Keratinocyte (primary cell): ENCODE data around the gene BTRC. TPM values are rescaled to one million over a fixed set of nuclear protein-coding genes. Genes with fewer than 3 reads are reported as not detected.

Source experiments
- DNase-seq: peaks from one replicate; pipeline ENCODE4 v3.0.0-alpha.2; 2011; ENCODE audit warnings: low read depth, missing footprints, low spot score
- FAIRE-seq: peaks from 2 replicates; lab custom pipeline; 2011; peaks lifted over from hg19 to GRCh38; lab: Jason Lieb, UNC
- H2AFZ ChIP-seq: 2 replicates; pipeline ENCODE4 v1.6.0; 2012; ENCODE audit warnings: low read length, control low read depth, inconsistent platforms; ENCODE audit not compliant: control insufficient read depth
- H3K27ac ChIP-seq: 2 replicates; pipeline ENCODE4 v1.5.1; 2011; ENCODE audit warnings: low read length; ENCODE audit not compliant: control insufficient read depth, insufficient read depth
- H3K27me3 ChIP-seq: 3 replicates; pipeline ENCODE4 v1.6.0; 2011; ENCODE audit warnings: low read length; ENCODE audit not compliant: control insufficient read depth, insufficient read depth; ENCODE audit errors: extremely low read depth
- H3K36me3 ChIP-seq, 2 experiments: 2 replicates in 1 of 2; 3 replicates in 1 of 2; pipeline ENCODE4 v1.5.1; 2011; ENCODE audit warnings: low read length in 2 of 2, mild to moderate bottlenecking in 1 of 2; ENCODE audit not compliant: control insufficient read depth in 2 of 2, insufficient read depth in 2 of 2; ENCODE audit errors: extremely low read depth in 1 of 2
- H3K4me1 ChIP-seq: 3 replicates; pipeline ENCODE4 v1.5.1; 2011; ENCODE audit warnings: low read length; ENCODE audit not compliant: control insufficient read depth, insufficient read depth; ENCODE audit errors: extremely low read depth
- H3K4me2 ChIP-seq: 3 replicates; pipeline ENCODE4 v1.6.0; 2011; ENCODE audit warnings: low read depth, low read length; ENCODE audit not compliant: control insufficient read depth, insufficient read depth; ENCODE audit errors: extremely low read depth
- H3K4me3 ChIP-seq, 3 experiments: fragments of 200-600 bp in 1 of 3; sonication (generic) in 1 of 3; 2 replicates in 2 of 3; 3 replicates in 1 of 3; pipeline ENCODE4 v1.5.1; 2011 to 2016; ENCODE audit warnings: low read length in 3 of 3, mild to moderate bottlenecking in 3 of 3, control low read depth in 2 of 3, inconsistent platforms in 1 of 3, low read depth in 1 of 3, mixed read lengths in 1 of 3, mixed run types in 1 of 3, moderate library complexity in 1 of 3; ENCODE audit not compliant: control insufficient read depth in 2 of 3, insufficient read depth in 2 of 3; ENCODE audit errors: extremely low read depth in 1 of 3
- H3K79me2 ChIP-seq: 2 replicates; pipeline ENCODE4 v1.6.0; 2012; ENCODE audit warnings: low read length; ENCODE audit not compliant: control insufficient read depth, insufficient read depth
- H3K9ac ChIP-seq: 3 replicates; pipeline ENCODE4 v1.6.0; 2011; ENCODE audit warnings: low read length; ENCODE audit not compliant: control insufficient read depth, insufficient read depth; ENCODE audit errors: extremely low read depth
- H3K9me1 ChIP-seq: 3 replicates; pipeline ENCODE4 v1.6.0; 2011; ENCODE audit warnings: low read length; ENCODE audit not compliant: control insufficient read depth, insufficient read depth; ENCODE audit errors: extremely low read depth
- H3K9me3 ChIP-seq: 2 replicates; pipeline ENCODE4 v1.5.1; 2012; ENCODE audit warnings: low read depth, low read length; ENCODE audit not compliant: control insufficient read depth
- H4K20me1 ChIP-seq: 3 replicates; pipeline ENCODE4 v1.6.0; 2011; ENCODE audit warnings: low read length; ENCODE audit not compliant: control insufficient read depth, insufficient read depth; ENCODE audit errors: extremely low read depth
- CTCF ChIP-seq, 3 experiments: IDR thresholded peaks in 1 of 3; conservative IDR thresholded peaks in 1 of 3; optimal IDR thresholded peaks in 1 of 3; 2 replicates in 2 of 3; 3 replicates in 1 of 3; pipeline versions ENCODE3 to v1.5.1; 2011; ENCODE audit warnings: low read length in 3 of 3, mild to moderate bottlenecking in 3 of 3, moderate library complexity in 2 of 3, control low read depth in 1 of 3, inconsistent platforms in 1 of 3; ENCODE audit not compliant: insufficient read depth in 2 of 3; ENCODE audit errors: extremely low read depth in 1 of 3
- EZH2 ChIP-seq: IDR thresholded peaks from one replicate; pipeline ENCODE4 v1.6.1; 2012; ENCODE audit warnings: inconsistent platforms, mild to moderate bottlenecking, low read length, moderate library complexity
- dilution Hi-C: fragments of 300-500 bp; cut with MboI; formaldehyde crosslinking; loops from one replicate; pipeline ENCODE4 v1.7.0; 2020; ENCODE audit warnings: low sequenced_read_pairs; ENCODE audit not compliant: extremely low pct_ligation_motif_present
- polyA plus RNA-seq, 5 experiments: library from polyadenylated mRNA; depleted of rRNA in 3 of 5; stranded (reverse) in 3 of 5; stranded (forward) in 1 of 5; unstranded in 1 of 5; fragments of >200 nt; gene quantifications; 1 replicate in 1 of 5; 2 replicates in 3 of 5; 3 replicates in 1 of 5; pipeline versions ENCODE4 v1.2.1 to v1.2.3, GENCODE V29; 2011 to 2012; ENCODE audit warnings: missing spikeins in 2 of 5, low read depth in 1 of 5, low replicate concordance in 1 of 5

The BTRC gene
- polyA plus RNA-seq, 1 donor (not counting 4 experiments of a cell fraction or from before 2014, with no cell fraction given), result 21.7 TPM

- Histone ChIP-seq H3K27ac (no peak overlapping the region), H3K9me1 (no peaks in the 10 kb centered on the region), H3K27me3 (no peaks in the 10 kb centered on the region), H3K79me2 (no peaks in the 10 kb centered on the region), H4K20me1 (no peaks in the 10 kb centered on the region), H3K4me2 (no peak overlapping the region), H3K36me3 (no peaks in the 10 kb centered on the region), H3K4me1 (no peaks in the 10 kb centered on the region), H3K4me3 (no peak overlapping the region), H2AFZ (no peak overlapping the region), H3K9ac (no peak overlapping the region), H3K9me3 (no peaks in the 10 kb centered on the region)
- dilution Hi-C loops, result no loop called here
- FAIRE-seq (no peak), DNase-seq (no peak)
- TF ChIP-seq EZH2 (no peak), CTCF (optimal IDR thresholded peaks at IDR 0.05 in 1 of 3, IDR thresholded peaks at IDR 0.05 in 1 of 3, conservative IDR thresholded peaks at IDR 0.05 in 1 of 3; ENCODE audit: extremely low read depth in 1 of 3, insufficient read depth in 2 of 3, low read length in 3 of 3) (no peak)
These were observed 133.4 kb downstream of the BTRC start for GRCh38 chr10:101487399-101487798.

- no peak overlapping the region for H3K9ac ChIP-seq
- H4K20me1 ChIP-seq, result no peaks in the 10 kb centered on the region
- FAIRE-seq (no peak), DNase-seq (no peak)
- H3K4me2 ChIP-seq, result no peak overlapping the region
- no peak overlapping the region for H3K27ac ChIP-seq
- no peak overlapping the region for H2AFZ ChIP-seq
- no peak overlapping the region for H3K4me3 ChIP-seq
- no peaks in the 10 kb centered on the region for H3K36me3 ChIP-seq
- no peaks in the 10 kb centered on the region for H3K4me1 ChIP-seq
- H3K27me3 ChIP-seq, result no peaks in the 10 kb centered on the region
- dilution Hi-C loops, result no loop called here
- TF ChIP-seq EZH2 (no peak), CTCF (optimal IDR thresholded peaks at IDR 0.05 in 1 of 3, IDR thresholded peaks at IDR 0.05 in 1 of 3, conservative IDR thresholded peaks at IDR 0.05 in 1 of 3; ENCODE audit: extremely low read depth in 1 of 3, insufficient read depth in 2 of 3, low read length in 3 of 3) (no peak)
- H3K9me1 ChIP-seq, result no peaks in the 10 kb centered on the region
- no peaks in the 10 kb centered on the region for H3K79me2 ChIP-seq
- H3K9me3 ChIP-seq, result no peaks in the 10 kb centered on the region
These were observed 135.4 kb downstream of the BTRC start for GRCh38 chr10:101489355-101489754.
